Caco-2 (cell line): ENCODE results near the gene SUPT3H. TPM values are rescaled to one million over a fixed set of nuclear protein-coding genes. Genes with fewer than 3 reads are reported as not detected.

Source experiments
- BruUV-seq: library from RNA; stranded (reverse); fragments of 400-500 nt; replicated peaks from 2 replicates; lab custom pipeline; 2021; lab: Mats Ljungman, UMichigan
- CTCF ChIA-PET: fragments of 300-600 bp; sonication (Branson Sonifier 250); formaldehyde crosslinking; loops from one replicate; lab custom pipeline; 2022; ENCODE audit warnings: antibody characterized with exemption; lab: Charles Lee
- POLR2A ChIA-PET: fragments of 300-600 bp; sonication (Branson Sonifier 250); formaldehyde crosslinking; loops from one replicate; lab custom pipeline; 2022; ENCODE audit warnings: antibody characterized with exemption; lab: Charles Lee
- DNase-seq, 2 experiments: peaks; one replicate each; pipeline versions ENCODE4 v3.0.0 to v3.0.0-alpha.2; 2020 to 2022
- H3K27me3 ChIP-seq: replicated peaks from 2 replicates; pipeline ENCODE4 v1.6.0; 2011; ENCODE audit warnings: low read length; ENCODE audit not compliant: control insufficient read depth, insufficient read depth
- H3K36me3 ChIP-seq: 2 replicates; pipeline ENCODE4 v1.5.1; 2011; ENCODE audit warnings: low read length; ENCODE audit not compliant: control insufficient read depth, insufficient read depth
- H3K4me1 ChIP-seq: fragments of 250-450 bp; sonication (Bioruptor Pico); 2 replicates; pipeline ENCODE4 v1.5.1; 2020; ENCODE audit warnings: mild to moderate bottlenecking
- H3K4me3 ChIP-seq: 2 replicates; pipeline ENCODE4 v1.5.1; 2011; ENCODE audit warnings: low read depth, mild to moderate bottlenecking, control low read depth, low read length
- H3K9me3 ChIP-seq: fragments of 250-450 bp; sonication (Bioruptor Pico); 2 replicates; pipeline ENCODE4 v1.5.1; 2020; ENCODE audit warnings: mild to moderate bottlenecking, moderate library complexity
- H3K27ac Mint-ChIP-seq: one replicate; pipeline ENCODE4 v1.8.0; 2022; ENCODE audit warnings: mixed read lengths; ENCODE audit not compliant: unreplicated experiment
- H3K27me3 Mint-ChIP-seq: one replicate; pipeline ENCODE4 v1.8.0; 2022; ENCODE audit warnings: mixed read lengths; ENCODE audit not compliant: insufficient read depth, unreplicated experiment
- H3K36me3 Mint-ChIP-seq: one replicate; pipeline ENCODE4 v1.8.0; 2022; ENCODE audit warnings: mild to moderate bottlenecking, mixed read lengths; ENCODE audit not compliant: insufficient read depth, unreplicated experiment
- H3K4me1 Mint-ChIP-seq: one replicate; pipeline ENCODE4 v1.8.0; 2022; ENCODE audit warnings: low read depth, mixed read lengths; ENCODE audit not compliant: unreplicated experiment
- H3K4me3 Mint-ChIP-seq: one replicate; pipeline ENCODE4 v1.8.0; 2022; ENCODE audit warnings: mild to moderate bottlenecking, moderate library complexity, mixed read lengths; ENCODE audit not compliant: unreplicated experiment
- H3K9me3 Mint-ChIP-seq: one replicate; pipeline ENCODE4 v1.8.0; 2022; ENCODE audit warnings: mixed read lengths; ENCODE audit not compliant: unreplicated experiment
- CTCF ChIP-seq, 2 experiments: fragments of 200-600 bp in 1 of 2; IDR thresholded peaks; 1 replicate in 1 of 2; 2 replicates in 1 of 2; pipeline versions ENCODE4 v1.5.1 to v1.8.0; 2011 to 2022; ENCODE audit warnings: antibody characterized with exemption in 1 of 2, control low read depth in 1 of 2, inconsistent platforms in 1 of 2, low read depth in 1 of 2, low read length in 1 of 2, mild to moderate bottlenecking in 1 of 2, moderate library complexity in 1 of 2; ENCODE audit not compliant: insufficient read depth in 1 of 2, severe bottlenecking in 1 of 2, unreplicated experiment in 1 of 2
- intact Hi-C: fragments of 100-400 bp; cut with micrococcal nuclease; formaldehyde crosslinking; loops from one replicate; pipeline ENCODE4 v1.10.0; 2022; ENCODE audit not compliant: unreplicated experiment
- total RNA-seq: library from RNA; stranded (reverse); gene quantifications from 2 replicates; pipeline ENCODE4 v1.2.3, GENCODE V29; 2022

Gene SUPT3H
- total RNA-seq, 1 experiment from 2014 or later, result 13.2 TPM

- peaks cover 4% of the 10 kb centered on the region; the same call in 1 of the 2 replicates for H3K9me3 ChIP-seq
- H3K9me3 Mint-ChIP-seq, result peaks cover 11% of the 10 kb centered on the region
- ChIA-PET CTCF (no interaction called here), POLR2A (no interaction called here)
- H3K4me1 Mint-ChIP-seq, result peaks cover 6% of the 10 kb centered on the region
- BruUV-seq, result no TSS peak
- H3K4me3 ChIP-seq, result no peak overlapping the region
- H3K36me3 ChIP-seq, result no peaks in the 10 kb centered on the region
- no peaks in the 10 kb centered on the region for H3K27me3 ChIP-seq
- no peak overlapping the region for H3K27ac Mint-ChIP-seq
- no peak for TF ChIP-seq CTCF (IDR thresholded peaks at IDR 0.05; ENCODE audit: insufficient read depth in 1 of 2, low read depth in 1 of 2, low read length in 1 of 2, severe bottlenecking in 1 of 2, unreplicated experiment in 1 of 2)
- no peaks in the 10 kb centered on the region for H3K27me3 Mint-ChIP-seq
- no peak overlapping the region for H3K4me3 Mint-ChIP-seq
- no peaks in the 10 kb centered on the region for H3K36me3 Mint-ChIP-seq
- 0 out of 2 replicates have a peak, but pooled peaks cover 4% of the 10 kb centered on the region for H3K4me1 ChIP-seq
- intact Hi-C loops, result no loop called here
- no peak for DNase-seq
These were observed 320.0 kb downstream of the SUPT3H start for GRCh38 chr6:45057711-45058110.

- no peak for TF ChIP-seq CTCF (IDR thresholded peaks at IDR 0.05; ENCODE audit: insufficient read depth in 1 of 2, low read depth in 1 of 2, low read length in 1 of 2, severe bottlenecking in 1 of 2, unreplicated experiment in 1 of 2)
- no peaks in the 10 kb centered on the region for H3K9me3 ChIP-seq
- H3K36me3 Mint-ChIP-seq, result no peaks in the 10 kb centered on the region
- no TSS peak for BruUV-seq
- no peaks in the 10 kb centered on the region for H3K36me3 ChIP-seq
- no peak overlapping the region for H3K4me3 Mint-ChIP-seq
- POLR2A ChIA-PET, result no interaction called here
- H3K9me3 Mint-ChIP-seq, result peaks cover 6% of the 10 kb centered on the region
- no peaks in the 10 kb centered on the region for H3K27me3 Mint-ChIP-seq
- intact Hi-C loops, result no loop called here
- H3K27me3 ChIP-seq, result no peaks in the 10 kb centered on the region
- H3K4me1 ChIP-seq, result no peaks in the 10 kb centered on the region
- H3K4me1 Mint-ChIP-seq, result peaks cover 6% of the 10 kb centered on the region
- DNase-seq, result no peak
- CTCF ChIA-PET, result no interaction called here
- H3K27ac Mint-ChIP-seq, result no peak overlapping the region
- no peak overlapping the region for H3K4me3 ChIP-seq
These were observed 323.1 kb downstream of the SUPT3H start for GRCh38 chr6:45054610-45055009.

GRCh38 chr6:45052325-45052724, 325.4 kb downstream of the SUPT3H start:
- Mint-ChIP-seq H3K4me1 (no peaks in the 10 kb centered on the region), H3K9me3 (no peaks in the 10 kb centered on the region), H3K4me3 (no peak overlapping the region), H3K36me3 (no peaks in the 10 kb centered on the region), H3K27ac (no peak overlapping the region), H3K27me3 (no peaks in the 10 kb centered on the region)
- Histone ChIP-seq H3K9me3 (no peaks in the 10 kb centered on the region), H3K4me1 (no peaks in the 10 kb centered on the region), H3K27me3 (no peaks in the 10 kb centered on the region), H3K4me3 (no peak overlapping the region), H3K36me3 (no peaks in the 10 kb centered on the region)
- intact Hi-C loops, result no loop called here
- POLR2A ChIA-PET, result no interaction called here
- BruUV-seq, result no TSS peak
- CTCF ChIA-PET, result no interaction called here
- no peak for DNase-seq
- no peak for TF ChIP-seq CTCF (IDR thresholded peaks at IDR 0.05; ENCODE audit: insufficient read depth in 1 of 2, low read depth in 1 of 2, low read length in 1 of 2, severe bottlenecking in 1 of 2, unreplicated experiment in 1 of 2)
